HL-60 (cell line): Measurements from ENCODE around the gene CYB5B.
A peak's percentile ranks its signal among the peaks of the same experiment; 100 is the strongest.

Experiments used
- DNase-seq, 2 experiments: peaks; one replicate each; pipeline ENCODE4 v3.0.0-alpha.2; 2010 to 2020; ENCODE audit warnings: low read depth in 1 of 2, low spot score in 1 of 2
- H3K27ac ChIP-seq: fragments of 250-450 bp; sonication (Bioruptor Pico); replicated peaks from 2 replicates; pipeline ENCODE4 v1.5.1; 2020; ENCODE audit warnings: mild to moderate bottlenecking, moderate library complexity
- H3K27me3 ChIP-seq: fragments of 250-450 bp; sonication (Bioruptor Pico); 2 replicates; pipeline ENCODE4 v1.5.1; 2021; ENCODE audit warnings: mild to moderate bottlenecking, moderate library complexity; ENCODE audit not compliant: insufficient read depth, poor library complexity, severe bottlenecking
- H3K4me3 ChIP-seq: replicated peaks from 2 replicates; pipeline ENCODE4 v1.5.1; 2011; ENCODE audit warnings: mild to moderate bottlenecking, control low read depth, low read length; ENCODE audit not compliant: insufficient read depth
- GABPA ChIP-seq: IDR thresholded peaks from 2 replicates; pipeline ENCODE4 v1.6.1; 2012; ENCODE audit warnings: low read depth
- POLR2AphosphoS5 ChIP-seq: IDR thresholded peaks from 2 replicates; pipeline ENCODE4 v1.6.1; 2012; ENCODE audit warnings: low read depth
- SPI1 ChIP-seq: IDR thresholded peaks from 2 replicates; pipeline ENCODE4 v1.6.1; 2012; ENCODE audit warnings: low read depth, mild to moderate bottlenecking, borderline replicate concordance
- TF ChIP-seq, protein P1 (sequence below): IDR thresholded peaks from one replicate; pipeline ENCODE4 v1.5.1; 2011; ENCODE audit warnings: low read length, control low read depth, inconsistent platforms; ENCODE audit not compliant: insufficient read depth
- TF ChIP-seq, protein P2 (sequence below): IDR thresholded peaks from 2 replicates; pipeline ENCODE4 v1.6.1; 2012; ENCODE audit warnings: low read depth; ENCODE audit not compliant: insufficient replicate concordance

The CYB5B gene

DNA sequence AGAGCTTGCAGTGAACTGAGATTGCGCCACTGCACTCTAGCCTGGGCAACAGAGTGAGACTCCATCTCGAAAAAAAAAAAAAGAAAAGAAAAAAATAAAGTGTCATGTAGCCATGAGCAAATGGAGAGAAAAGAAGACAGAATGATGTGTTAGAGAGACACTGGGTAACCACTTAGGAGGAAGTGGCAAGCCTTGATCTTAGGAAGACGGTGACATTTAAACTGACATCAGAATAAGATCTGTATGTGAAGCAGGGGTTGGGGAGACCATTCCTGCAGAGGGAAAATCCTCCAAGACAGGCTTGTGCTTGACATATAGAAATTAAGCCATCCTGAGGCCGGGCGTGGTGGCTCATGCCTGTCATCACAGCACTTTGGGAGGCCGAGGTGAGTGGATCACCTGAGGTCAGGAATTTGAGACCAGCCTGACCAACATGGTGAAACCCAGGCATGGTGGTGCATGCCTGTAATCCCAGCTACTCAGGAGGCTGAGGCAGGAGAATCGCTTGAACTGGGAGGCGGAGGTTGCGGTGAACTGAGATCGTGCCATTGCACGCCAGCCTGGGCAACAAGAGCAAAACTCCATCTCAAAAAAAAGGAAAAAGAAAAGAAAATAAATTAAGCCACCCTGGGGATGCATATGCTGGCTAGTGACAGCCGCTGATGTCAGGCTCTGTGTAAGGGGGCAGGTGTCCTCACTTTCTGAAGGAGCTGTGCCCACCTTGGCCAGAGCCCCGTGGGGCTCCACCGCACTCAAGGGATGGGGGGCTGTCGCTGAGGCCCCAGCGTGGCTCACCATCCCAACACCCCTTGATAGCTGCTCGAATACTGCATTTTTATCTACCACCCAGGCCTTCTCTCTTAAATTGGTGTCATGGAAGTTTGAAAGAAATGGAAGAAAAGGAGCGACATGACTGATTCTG, 13.1 kb upstream of the CYB5B start:
- no peaks in the 10 kb centered on the region for H3K27me3 ChIP-seq
- no peak overlapping the region for H3K4me3 ChIP-seq
- TF ChIP-seq, protein P1, sequence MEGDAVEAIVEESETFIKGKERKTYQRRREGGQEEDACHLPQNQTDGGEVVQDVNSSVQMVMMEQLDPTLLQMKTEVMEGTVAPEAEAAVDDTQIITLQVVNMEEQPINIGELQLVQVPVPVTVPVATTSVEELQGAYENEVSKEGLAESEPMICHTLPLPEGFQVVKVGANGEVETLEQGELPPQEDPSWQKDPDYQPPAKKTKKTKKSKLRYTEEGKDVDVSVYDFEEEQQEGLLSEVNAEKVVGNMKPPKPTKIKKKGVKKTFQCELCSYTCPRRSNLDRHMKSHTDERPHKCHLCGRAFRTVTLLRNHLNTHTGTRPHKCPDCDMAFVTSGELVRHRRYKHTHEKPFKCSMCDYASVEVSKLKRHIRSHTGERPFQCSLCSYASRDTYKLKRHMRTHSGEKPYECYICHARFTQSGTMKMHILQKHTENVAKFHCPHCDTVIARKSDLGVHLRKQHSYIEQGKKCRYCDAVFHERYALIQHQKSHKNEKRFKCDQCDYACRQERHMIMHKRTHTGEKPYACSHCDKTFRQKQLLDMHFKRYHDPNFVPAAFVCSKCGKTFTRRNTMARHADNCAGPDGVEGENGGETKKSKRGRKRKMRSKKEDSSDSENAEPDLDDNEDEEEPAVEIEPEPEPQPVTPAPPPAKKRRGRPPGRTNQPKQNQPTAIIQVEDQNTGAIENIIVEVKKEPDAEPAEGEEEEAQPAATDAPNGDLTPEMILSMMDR = no peak
- TF ChIP-seq, protein P2, sequence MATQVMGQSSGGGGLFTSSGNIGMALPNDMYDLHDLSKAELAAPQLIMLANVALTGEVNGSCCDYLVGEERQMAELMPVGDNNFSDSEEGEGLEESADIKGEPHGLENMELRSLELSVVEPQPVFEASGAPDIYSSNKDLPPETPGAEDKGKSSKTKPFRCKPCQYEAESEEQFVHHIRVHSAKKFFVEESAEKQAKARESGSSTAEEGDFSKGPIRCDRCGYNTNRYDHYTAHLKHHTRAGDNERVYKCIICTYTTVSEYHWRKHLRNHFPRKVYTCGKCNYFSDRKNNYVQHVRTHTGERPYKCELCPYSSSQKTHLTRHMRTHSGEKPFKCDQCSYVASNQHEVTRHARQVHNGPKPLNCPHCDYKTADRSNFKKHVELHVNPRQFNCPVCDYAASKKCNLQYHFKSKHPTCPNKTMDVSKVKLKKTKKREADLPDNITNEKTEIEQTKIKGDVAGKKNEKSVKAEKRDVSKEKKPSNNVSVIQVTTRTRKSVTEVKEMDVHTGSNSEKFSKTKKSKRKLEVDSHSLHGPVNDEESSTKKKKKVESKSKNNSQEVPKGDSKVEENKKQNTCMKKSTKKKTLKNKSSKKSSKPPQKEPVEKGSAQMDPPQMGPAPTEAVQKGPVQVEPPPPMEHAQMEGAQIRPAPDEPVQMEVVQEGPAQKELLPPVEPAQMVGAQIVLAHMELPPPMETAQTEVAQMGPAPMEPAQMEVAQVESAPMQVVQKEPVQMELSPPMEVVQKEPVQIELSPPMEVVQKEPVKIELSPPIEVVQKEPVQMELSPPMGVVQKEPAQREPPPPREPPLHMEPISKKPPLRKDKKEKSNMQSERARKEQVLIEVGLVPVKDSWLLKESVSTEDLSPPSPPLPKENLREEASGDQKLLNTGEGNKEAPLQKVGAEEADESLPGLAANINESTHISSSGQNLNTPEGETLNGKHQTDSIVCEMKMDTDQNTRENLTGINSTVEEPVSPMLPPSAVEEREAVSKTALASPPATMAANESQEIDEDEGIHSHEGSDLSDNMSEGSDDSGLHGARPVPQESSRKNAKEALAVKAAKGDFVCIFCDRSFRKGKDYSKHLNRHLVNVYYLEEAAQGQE = no peak
- TF ChIP-seq GABPA = no peak
- TF ChIP-seq SPI1 = no peak; the same call in 1 of the 2 replicates
- TF ChIP-seq POLR2AphosphoS5 = no peak
- no peak for DNase-seq
- H3K27ac ChIP-seq = no peak overlapping the region

DNA sequence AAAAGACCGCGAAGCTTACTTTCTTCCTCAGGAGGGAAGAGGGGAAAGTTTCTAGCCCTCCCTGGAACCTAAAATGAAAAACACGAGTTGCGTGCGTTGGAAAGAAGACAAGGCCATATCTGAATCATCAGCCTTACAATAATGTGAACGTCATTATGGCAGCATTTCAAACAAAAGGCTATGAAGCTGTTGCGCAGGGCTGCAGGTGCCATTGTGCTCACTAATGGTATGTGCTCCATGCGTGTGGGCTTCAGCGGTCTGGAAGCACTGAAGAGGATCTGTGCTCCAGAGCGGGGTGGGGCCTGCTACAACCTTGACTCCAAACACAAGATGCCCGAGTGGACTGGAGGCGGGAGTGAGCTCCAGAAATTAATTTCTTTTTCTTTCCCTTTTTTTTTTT, 12.1 kb upstream of the CYB5B start:
- Histone ChIP-seq H3K27me3 (no peaks in the 10 kb centered on the region), H3K4me3 (no peak overlapping the region), H3K27ac (no peak overlapping the region)
- TF ChIP-seq SPI1 (no peak), GABPA (no peak), POLR2AphosphoS5 (no peak)
- TF ChIP-seq, protein P1 = no peak
- TF ChIP-seq, protein P2 = no peak
- DNase-seq = no peak

DNA sequence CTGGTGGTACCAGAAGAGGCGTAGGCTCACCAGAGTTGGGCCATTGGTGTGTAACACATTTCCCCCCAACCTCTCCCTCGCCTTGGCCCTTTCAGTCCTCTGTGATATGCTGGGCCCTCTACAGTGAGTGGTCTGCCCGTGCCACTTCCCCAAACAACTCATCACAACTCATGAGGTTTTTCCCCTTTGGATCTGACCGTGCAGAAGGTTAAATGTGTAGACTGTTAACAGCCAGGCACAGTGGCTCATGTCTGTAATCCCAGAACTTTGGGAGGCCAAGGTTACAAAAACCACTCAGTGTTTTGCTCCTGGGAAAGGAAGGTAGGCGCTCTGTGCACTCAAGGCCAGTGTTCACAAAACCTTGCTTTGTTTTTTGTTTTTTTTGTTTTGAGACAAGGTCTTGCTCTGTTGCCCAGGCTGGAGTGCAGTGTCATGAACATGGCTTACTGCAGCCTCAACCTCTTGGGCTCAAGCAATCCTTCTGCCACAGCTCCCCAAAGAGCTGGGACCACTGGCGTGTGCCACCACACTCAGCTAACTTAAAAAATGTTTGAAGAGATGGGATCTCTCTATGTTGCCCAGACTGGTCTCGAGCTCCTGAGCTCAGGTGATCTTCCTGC, 11.3 kb upstream of the CYB5B start:
- TF ChIP-seq, protein P2 = no peak
- TF ChIP-seq GABPA = no peak
- peak; percentile 6; the same call in 1 of the 2 replicates for TF ChIP-seq SPI1
- TF ChIP-seq, protein P1 = no peak
- no peak for TF ChIP-seq POLR2AphosphoS5
- H3K27me3 ChIP-seq = no peaks in the 10 kb centered on the region
- no peak overlapping the region for H3K27ac ChIP-seq
- no peak for DNase-seq
- H3K4me3 ChIP-seq = no peak overlapping the region
